ENCODE measurements around the gene ABTB2. TPM values are rescaled to one million over a fixed set of nuclear protein-coding genes. Genes with fewer than 3 reads are reported as not detected.
A peak's percentile ranks its signal among the peaks of the same experiment; 100 is the strongest.

ABTB2 gene
- total and polyA plus RNA-seq, 9 of the 15 experiments (the other 6 are each of a cell fraction or from before 2014, with no cell fraction given), result 0.03 to 0.18 (median 0.12) TPM; not detected in 2

- H3K27me3 ChIP-seq (ENCODE audit: control insufficient read depth in 2 of 2, insufficient read depth in 2 of 2, low read length in 2 of 2), result peaks cover 27 to 53% of the 10 kb centered on the region in 2 experiments; a peak in 4 of 5 replicates
- no peak overlapping the region for H3K27ac ChIP-seq (ENCODE audit: extremely low read depth, low read depth, low read length)
- H3K4me2 ChIP-seq (ENCODE audit: insufficient read depth, low read length), result no peak overlapping the region
- TF ChIP-seq HNRNPLL (IDR thresholded peaks at IDR 0.05; ENCODE audit: low read depth, low read length, poor library complexity, severe bottlenecking) (no peak), NFYB (IDR thresholded peaks at IDR 0.05; ENCODE audit: extremely low read depth, insufficient read length) (no peak), SNRNP70 (optimal IDR thresholded peaks at IDR 0.05; ENCODE audit: low read depth, low read length) (no peak), RBM39 (optimal IDR thresholded peaks at IDR 0.05; ENCODE audit: low read depth, low read length) (no peak), ZNF282 (CRISPR knock-in tag; IDR thresholded peaks at IDR 0.05) (no peak), RBM22 (IDR thresholded peaks at IDR 0.05; ENCODE audit: low read depth, low read length, poor library complexity, severe bottlenecking) (no peak), ATF3 (IDR thresholded peaks at IDR 0.05) (peak; percentile 47), ATF3 (CRISPR knock-in tag; conservative IDR thresholded peaks at IDR 0.05) (no peak), ZNF12 (CRISPR knock-in tag; IDR thresholded peaks at IDR 0.05) (no peak), LEF1 (IDR thresholded peaks at IDR 0.05) (no peak)
- ChIA-PET CTCF (ENCODE audit: low intra/inter-chr PET ratio) (interaction anchor here (0.7 kb wide), 1 partner anchor 10 kb away, joined by 3 read pairs; no protein-coding TSS in a partner anchor), POLR2A (interaction anchor here (0.5 to 1.0 kb wide), 3 partner anchors 18 to 142 kb away, joined by 3 read pairs; no protein-coding TSS in a partner anchor)
- no peak overlapping the region for H3K4me3 ChIP-seq
- no peaks in the 10 kb centered on the region for H3K9me3 ChIP-seq (replicated peaks; ENCODE audit: control insufficient read depth, insufficient read depth, low read depth, low read length)
- H3K9ac ChIP-seq (ENCODE audit: insufficient read depth in 1 of 2, low read depth in 2 of 2, low read length in 2 of 2), result peak overlapping the region in 1 of 2 experiments; percentile 45; a peak in 1 of 4 replicates
- H4K20me1 ChIP-seq (replicated peaks; ENCODE audit: control insufficient read depth, insufficient read depth, low read length), result no peaks in the 10 kb centered on the region; the same call in 1 of the 2 replicates
- 2% methylated on average over 9 of the region's 9 CpGs for WGBS (ENCODE audit: insufficient coverage, low coverage, missing lambda C conversion rate)
- no peak for FAIRE-seq
- no peaks in the 10 kb centered on the region for H3K9me1 ChIP-seq (ENCODE audit: control insufficient read depth, insufficient read depth, low read length)
- H3K79me2 ChIP-seq (ENCODE audit: control insufficient read depth, insufficient read depth, low read length), result no peaks in the 10 kb centered on the region
- no TSS peak for BruUV-seq (replicated peaks)
- DNase-seq (ENCODE audit: extremely low read depth in 1 of 4, low spot score in 3 of 4), result no peak
- intact Hi-C loops (cut with micrococcal nuclease) (loop anchor here (10.0 kb wide), 3 partner anchors 344 to 716 kb away; no protein-coding TSS in a partner anchor), in situ Hi-C loops (cut with MboI) (loop anchor here (5.0 kb wide), 2 partner anchors 178 to 308 kb away; partner anchors contain the start of gene ABTB2)
- ATAC-seq, result no peak
- H3K36me3 ChIP-seq (ENCODE audit: control insufficient read depth, insufficient read depth, low read length), result no peaks in the 10 kb centered on the region
- H2AFZ ChIP-seq (ENCODE audit: low read depth, low read length), result no peak overlapping the region
- peaks cover 2 to 9% of the 10 kb centered on the region in 2 experiments; a peak in 2 of 5 replicates for H3K4me1 ChIP-seq (replicated peaks in 1 of 2; ENCODE audit: control insufficient read depth in 2 of 2, insufficient read depth in 2 of 2, low read length in 2 of 2)
Observed at GRCh38 chr11:34179026-34179675, 178.7 kb downstream of the ABTB2 start.

Data from K562 (cell line).